SKM-1 (cell line): ENCODE data around the gene ZNF529.

ENCODE experiments used
- DNase-seq: peaks from one replicate; lab custom pipeline; 2025; ENCODE audit not compliant: unreplicated experiment; lab: John Stamatoyannopoulos, UW

Gene ZNF529

DNA sequence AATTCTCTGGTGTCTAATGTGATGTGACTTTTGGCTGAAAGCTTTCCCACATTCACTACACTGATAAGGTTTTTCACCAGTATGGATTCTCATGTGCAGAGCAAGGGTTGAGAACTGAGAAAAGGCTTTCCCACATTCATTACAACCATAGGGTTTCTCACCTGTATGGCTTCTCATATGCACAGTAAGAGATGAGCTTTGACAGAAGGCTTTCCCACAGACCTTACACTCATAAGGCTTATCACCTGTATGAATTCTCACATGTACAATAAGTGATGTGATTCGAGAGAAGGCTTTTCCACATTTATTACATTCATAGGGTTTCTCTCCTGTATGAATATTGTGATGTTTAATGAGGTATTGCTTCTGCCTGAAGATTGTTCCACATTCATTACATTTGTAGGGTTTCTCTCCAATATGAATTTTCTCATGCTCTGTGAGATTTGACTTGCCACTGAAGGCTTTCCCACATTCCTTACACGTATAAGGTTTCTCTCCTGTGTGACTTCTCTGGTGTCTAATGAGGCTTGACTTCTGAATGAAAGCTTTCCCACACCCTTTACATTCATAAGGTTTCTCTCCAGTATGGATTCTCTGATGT lies 59.0 kb downstream of the ZNF529 start:
- DNase-seq: no peak

DNA sequence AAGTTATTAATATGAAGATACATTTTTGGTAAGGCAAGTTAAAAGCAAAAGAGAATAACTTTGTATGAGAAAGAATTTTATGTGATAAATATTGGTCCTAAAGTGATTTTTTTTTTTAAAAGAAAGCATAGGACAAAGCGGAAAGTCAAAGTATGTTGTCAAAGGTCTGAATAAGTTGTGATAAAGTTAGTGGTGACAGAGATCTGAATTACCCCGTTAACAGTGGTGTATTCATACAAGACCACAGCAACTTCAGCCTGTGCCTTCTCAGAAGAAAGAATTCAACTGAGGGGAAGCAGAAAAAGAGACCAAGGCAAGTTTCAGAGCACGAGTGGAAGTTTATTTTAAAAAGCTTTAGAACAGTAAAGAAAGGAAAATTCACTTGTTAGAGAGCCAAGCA lies 64.8 kb downstream of the ZNF529 start:
- DNase-seq: no peak

DNA sequence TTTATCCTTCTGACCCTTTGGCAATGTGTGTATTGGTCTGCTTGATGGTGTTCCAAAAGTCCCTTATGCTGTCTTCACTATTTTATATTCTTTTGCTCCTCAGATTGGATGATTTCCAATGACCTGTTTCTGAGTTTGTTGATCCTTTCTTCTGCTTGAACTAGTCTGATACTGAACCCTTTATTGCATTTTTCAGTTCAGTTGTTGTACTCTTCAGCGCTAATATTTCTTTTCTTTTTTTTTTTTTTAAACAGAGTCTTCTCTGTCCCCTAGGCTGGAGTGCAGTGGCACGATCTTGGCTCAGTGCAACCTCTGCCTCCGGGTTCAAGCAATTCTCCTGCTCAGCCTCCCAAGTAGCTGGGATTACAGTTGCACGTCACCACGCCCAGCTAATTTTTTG lies 71.1 kb downstream of the ZNF529 start:
- no peak for DNase-seq

DNA sequence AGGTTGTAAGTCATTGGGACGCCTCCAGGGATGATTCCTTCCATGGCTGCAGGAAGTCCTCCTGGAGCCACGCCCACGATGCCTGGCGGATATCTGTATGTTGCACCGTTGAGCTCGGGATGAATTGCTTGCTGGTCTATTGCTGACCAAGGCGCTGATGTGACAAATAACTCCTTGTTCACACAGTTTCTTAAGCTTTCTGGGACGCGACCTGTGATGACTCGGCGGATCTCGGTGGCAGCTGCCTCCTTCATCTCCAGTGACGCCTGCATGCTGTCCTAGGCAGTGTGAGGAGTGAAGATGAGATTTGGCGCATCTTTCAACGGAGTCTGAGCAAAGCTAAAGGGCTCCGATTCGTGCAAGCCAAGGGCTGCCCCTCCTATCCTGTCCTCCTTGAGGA lies 76.1 kb downstream of the ZNF529 start:
- no peak for DNase-seq
